SK-N-SH (cell line): Measurements from ENCODE around the gene WDR90. TPM values are rescaled to one million over a fixed set of nuclear protein-coding genes. Genes with fewer than 3 reads are reported as not detected.

ENCODE experiments used
- CTCF ChIA-PET: fragments of 300-600, 350-600 bp; formaldehyde crosslinking; extraction: SDS; loops from one replicate; lab custom pipeline; 2021; lab: Yijun Ruan, JAX
- POLR2A ChIA-PET: fragments of 350-600 bp; sonication (Branson Sonifier 250); formaldehyde crosslinking; extraction: SDS; loops from one replicate; lab custom pipeline; 2020; ENCODE audit warnings: antibody characterized with exemption, inconsistent platforms; lab: Yijun Ruan, JAX
- DNase-seq: peaks from one replicate; pipeline ENCODE4 v3.0.0; 2012
- H2AFZ ChIP-seq: fragments of 200-600 bp; sonication (generic); 2 replicates; pipeline ENCODE4 v1.8.1; 2016; ENCODE audit warnings: antibody characterized with exemption, mild to moderate bottlenecking, low read depth
- H3F3A ChIP-seq: fragments of 200-600 bp; sonication (generic); replicated peaks from 2 replicates; pipeline ENCODE3; 2016; ENCODE audit warnings: antibody characterized with exemption, mild to moderate bottlenecking; ENCODE audit not compliant: insufficient read depth
- H3K27ac ChIP-seq, 2 experiments: fragments of 200-500 bp in 1 of 2; fragments of 200-600 bp in 1 of 2; sonication (Bioruptor generic) in 1 of 2; sonication (generic), shearing (Covaris generic) in 1 of 2; 2 replicates each; pipeline versions ENCODE4 v1.5.1 to v1.6.1; 2014 to 2016; ENCODE audit warnings: low read depth in 2 of 2, inconsistent platforms in 1 of 2, low read length in 1 of 2, mild to moderate bottlenecking in 1 of 2, mixed read lengths in 1 of 2
- H3K27me3 ChIP-seq: fragments of 200-600 bp; sonication (generic), shearing (Covaris generic); 2 replicates; pipeline ENCODE4 v1.6.1; 2016; ENCODE audit warnings: mixed run types; ENCODE audit not compliant: insufficient read depth
- H3K36me3 ChIP-seq, 2 experiments: fragments of 200-500 bp in 1 of 2; fragments of 200-600 bp in 1 of 2; sonication (Bioruptor generic) in 1 of 2; sonication (generic) in 1 of 2; replicated peaks in 1 of 2; 2 replicates each; pipeline versions ENCODE3 to v1.5.1; 2014 to 2016; ENCODE audit warnings: low read length in 1 of 2, mild to moderate bottlenecking in 1 of 2; ENCODE audit not compliant: insufficient read depth in 2 of 2, control insufficient read depth in 1 of 2
- H3K4me1 ChIP-seq, 2 experiments: fragments of 200-500 bp in 1 of 2; fragments of 200-600 bp in 1 of 2; sonication (Bioruptor generic) in 1 of 2; sonication (generic), shearing (Covaris generic) in 1 of 2; 2 replicates each; pipeline versions ENCODE4 v1.5.1 to v1.6.1; 2014 to 2016; ENCODE audit warnings: low read depth in 1 of 2, low read length in 1 of 2, mixed run types in 1 of 2; ENCODE audit not compliant: insufficient read depth in 2 of 2, control insufficient read depth in 1 of 2
- H3K4me2 ChIP-seq: fragments of 200-600 bp; sonication (generic), shearing (Covaris generic); 2 replicates; pipeline ENCODE4 v1.6.1; 2017; ENCODE audit warnings: mixed run types
- H3K4me3 ChIP-seq, 2 experiments: fragments of 200-500 bp in 1 of 2; fragments of 200-600 bp in 1 of 2; sonication (Bioruptor generic) in 1 of 2; sonication (generic), shearing (Covaris generic) in 1 of 2; 2 replicates each; pipeline versions ENCODE4 v1.5.1 to v1.8.1; 2014 to 2016; ENCODE audit warnings: low read depth in 2 of 2, inconsistent platforms in 1 of 2, low read length in 1 of 2, mild to moderate bottlenecking in 1 of 2, mixed read lengths in 1 of 2, moderate library complexity in 1 of 2
- H3K79me2 ChIP-seq: fragments of 200-600 bp; sonication (generic); 2 replicates; pipeline ENCODE4 v1.8.1; 2017; ENCODE audit warnings: mild to moderate bottlenecking; ENCODE audit not compliant: insufficient read depth
- H3K9ac ChIP-seq: fragments of 200-600 bp; sonication (generic); 2 replicates; pipeline ENCODE4 v1.6.1; 2017; ENCODE audit warnings: mixed run types
- H3K9me2 ChIP-seq: fragments of 200-600 bp; sonication (generic); 2 replicates; pipeline ENCODE4 v1.6.1; 2017; ENCODE audit warnings: mixed run types
- H3K9me3 ChIP-seq: fragments of 200-600 bp; sonication (generic); 2 replicates; pipeline ENCODE4 v1.6.1; 2017; ENCODE audit warnings: mixed run types, mild to moderate bottlenecking, moderate library complexity
- H4K20me1 ChIP-seq: fragments of 200-600 bp; sonication (generic); 2 replicates; pipeline ENCODE4 v1.6.1; 2017; ENCODE audit warnings: mild to moderate bottlenecking, mixed run types; ENCODE audit not compliant: insufficient read depth
- EP300 ChIP-seq, 2 experiments: IDR thresholded peaks; 2 replicates each; pipeline versions ENCODE4 v1.4.0 to v1.6.1; 2012; ENCODE audit warnings: borderline replicate concordance in 1 of 2, low read depth in 1 of 2, low read length in 1 of 2
- FOXJ3 ChIP-seq: sonication (generic); formaldehyde crosslinking; IDR thresholded peaks from 2 replicates; pipeline ENCODE4 v1.5.1; 2020; ENCODE audit warnings: mild to moderate bottlenecking, missing genetic modification reagents
- FOXM1 ChIP-seq: IDR thresholded peaks from 2 replicates; pipeline ENCODE4 v1.4.0; 2012; ENCODE audit warnings: low read depth, mild to moderate bottlenecking
- GABPA ChIP-seq: IDR thresholded peaks from 2 replicates; pipeline ENCODE4 v1.4.0; 2012; ENCODE audit warnings: low read depth, mild to moderate bottlenecking
- GATA2 ChIP-seq: sonication (generic); formaldehyde crosslinking; IDR thresholded peaks from 2 replicates; pipeline ENCODE4 v1.5.0; 2020; ENCODE audit warnings: mild to moderate bottlenecking, missing genetic modification reagents
- IRF3 ChIP-seq: fragments of 150-350 bp; IDR thresholded peaks from 2 replicates; pipeline ENCODE4 v1.6.1; 2016; ENCODE audit warnings: mild to moderate bottlenecking, low read depth, low read length
- MEF2A ChIP-seq: IDR thresholded peaks from 2 replicates; pipeline ENCODE4 v1.4.0; 2012; ENCODE audit warnings: low read depth, borderline replicate concordance
- RAD21 ChIP-seq: IDR thresholded peaks from 2 replicates; pipeline ENCODE4 v1.6.1; 2012; ENCODE audit warnings: mild to moderate bottlenecking, low read length
- RFX5 ChIP-seq: IDR thresholded peaks from 2 replicates; pipeline ENCODE4 v1.6.1; 2012; ENCODE audit warnings: mild to moderate bottlenecking, improper control_type of control experiment, low read length
- TEAD4 ChIP-seq: IDR thresholded peaks from 2 replicates; pipeline ENCODE4 v1.4.0; 2012; ENCODE audit warnings: mild to moderate bottlenecking, borderline replicate concordance; ENCODE audit not compliant: insufficient read depth
- ZBTB33 ChIP-seq: IDR thresholded peaks from 2 replicates; pipeline ENCODE4 v1.4.0; 2012; ENCODE audit warnings: low read depth, borderline replicate concordance
- whole genome bisulfite sequencing: methylation state at CpG from one replicate; pipeline ENCODE4 v1.1.6; 2017; ENCODE audit warnings: low lambda C conversion rate; 5-methylcytosine and 5-hydroxymethylcytosine counted together
- polyA plus RNA-seq, 3 experiments: library from polyadenylated mRNA; depleted of rRNA; stranded (reverse); fragments of >200 nt; gene quantifications; 2 replicates each; pipeline ENCODE4 v1.2.3, GENCODE V29; 2012
- TF ChIP-seq, protein P1 (sequence below): IDR thresholded peaks from 2 replicates; pipeline ENCODE4 v1.4.0; 2012; ENCODE audit warnings: low read depth, borderline replicate concordance

Gene WDR90
- polyA plus RNA-seq, 1 of the 3 experiments (the other 2 are of a cell fraction) = 32.0 TPM

- no peak for TF ChIP-seq IRF3
- TF ChIP-seq RAD21 = no peak
- TF ChIP-seq GABPA = peak; percentile 52; the same call in 1 of the 2 replicates
- peak; percentile 94 for TF ChIP-seq TEAD4
- TF ChIP-seq RFX5 = no peak
- 0 out of 4 replicates have a peak, but pooled peaks of 1 of the 2 experiments have one; percentile 1 for TF ChIP-seq EP300 (IDR thresholded peaks at IDR 0.05; ENCODE audit: borderline replicate concordance in 1 of 2, low read depth in 1 of 2, low read length in 1 of 2)
- TF ChIP-seq ZBTB33 = peak; percentile 85; the same call in 1 of the 2 replicates
- no peak for TF ChIP-seq MEF2A
- no peak for TF ChIP-seq FOXM1
- no peak for TF ChIP-seq GATA2 (CRISPR knock-in tag)
Observed at GRCh38 chr16:636206-637080, 12.7 kb upstream of the WDR90 start, which contains the start of gene METTL26 (continued).

DNA sequence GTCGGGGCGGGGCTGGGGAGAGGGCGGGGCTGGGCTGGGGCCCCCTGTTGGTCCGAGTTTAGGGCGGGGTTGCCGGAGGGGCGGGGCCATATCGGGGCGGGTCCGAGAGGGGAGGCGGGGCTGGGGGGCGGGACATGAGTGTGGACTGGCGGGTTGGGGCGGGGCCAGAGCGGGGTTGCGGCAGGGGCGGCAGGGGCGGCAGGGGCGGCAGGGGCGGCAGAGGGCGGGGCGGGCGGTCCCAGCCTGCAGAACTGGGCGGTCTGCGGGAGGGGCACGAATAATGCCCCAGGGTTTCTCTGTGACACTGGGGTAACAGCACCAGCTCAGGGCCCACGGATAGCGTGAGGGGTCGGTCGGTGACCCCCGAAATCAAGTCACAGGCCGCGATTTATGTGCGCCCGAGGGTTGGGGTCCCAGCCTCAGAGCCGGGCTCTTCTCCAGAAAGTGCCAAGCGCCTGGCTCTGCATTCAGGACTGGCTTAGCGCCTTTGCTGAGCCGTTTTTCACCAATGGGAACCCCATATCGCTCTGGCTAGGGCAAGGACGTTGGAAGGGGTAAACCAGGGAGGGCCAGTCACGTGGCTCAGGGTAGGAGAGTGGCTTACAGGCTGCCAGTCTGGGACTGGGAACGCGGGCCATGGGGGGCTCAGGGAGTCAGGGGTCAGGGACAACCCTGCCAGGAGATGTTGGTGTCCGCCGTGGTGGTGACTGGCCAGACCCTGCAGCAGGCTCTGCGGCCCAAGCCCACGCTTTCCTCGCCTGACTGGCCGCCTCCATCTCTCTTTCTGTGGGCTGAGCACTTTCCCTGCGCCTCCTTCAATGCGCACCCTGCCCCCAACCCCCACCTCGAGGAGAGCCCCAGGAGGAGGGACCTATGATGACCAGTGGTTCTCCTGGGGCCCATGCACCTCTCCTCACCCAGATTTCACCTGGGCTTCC lies 11.8 kb upstream of the WDR90 start:
- Histone ChIP-seq H3K27ac (peak overlapping the region; percentile 94 to 98), H3K9me3 (no peaks in the 10 kb centered on the region), H3K4me1 (peaks cover 0 to 34% of the 10 kb centered on the region in 2 experiments; a peak in 1 of 4 replicates), H3K79me2 (peaks cover 12% of the 10 kb centered on the region; the same call in 1 of the 2 replicates), H3K9ac (peak overlapping the region; percentile 90; the same call in 1 of the 2 replicates), H3F3A (peaks cover 13% of the 10 kb centered on the region), H2AFZ (peak overlapping the region; percentile 84; the same call in 1 of the 2 replicates), H3K36me3 (peaks cover 0 to 16% of the 10 kb centered on the region in 2 experiments), H3K4me3 (peak overlapping the region; percentile 78 to 87)
- WGBS = 27% methylated on average over 7 of the region's 53 CpGs
- POLR2A ChIA-PET = interaction anchor here (0.7 to 1.6 kb wide), 4 partner anchors 12 to 72 kb away, joined by 3 to 5 read pairs (median 4); partner anchors contain the start of genes RAB40C and WDR90
- DNase-seq = peak; percentile 100
- CTCF ChIA-PET = interaction anchor here (1.0 to 2.2 kb wide), 4 partner anchors 11 to 75 kb away, joined by 3 to 11 read pairs (median 8); partner anchors contain the start of gene WDR90
- no peak for TF ChIP-seq FOXJ3 (CRISPR knock-in tag)
- TF ChIP-seq, protein P1, sequence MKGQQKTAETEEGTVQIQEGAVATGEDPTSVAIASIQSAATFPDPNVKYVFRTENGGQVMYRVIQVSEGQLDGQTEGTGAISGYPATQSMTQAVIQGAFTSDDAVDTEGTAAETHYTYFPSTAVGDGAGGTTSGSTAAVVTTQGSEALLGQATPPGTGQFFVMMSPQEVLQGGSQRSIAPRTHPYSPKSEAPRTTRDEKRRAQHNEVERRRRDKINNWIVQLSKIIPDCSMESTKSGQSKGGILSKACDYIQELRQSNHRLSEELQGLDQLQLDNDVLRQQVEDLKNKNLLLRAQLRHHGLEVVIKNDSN = peak; percentile 34; the same call in 1 of the 2 replicates
- TF ChIP-seq, all 33 proteins: peak for 1
- Histone ChIP-seq H3K27me3 (no peaks in the 10 kb centered on the region), H3K9me2 (no peaks in the 10 kb centered on the region), H4K20me1 (no peaks in the 10 kb centered on the region; the same call in 1 of the 2 replicates), H3K4me2 (peak overlapping the region; percentile 90)
